ENCODE measurements around the gene DPP8. TPM values are rescaled to one million over a fixed set of nuclear protein-coding genes. Genes with fewer than 3 reads are reported as not detected.

Gene DPP8
- total RNA-seq, result 10 to 100 TPM; 22.2 to 58.3 (median 33.5) TPM

- Histone ChIP-seq H3K27ac (peak within 1 kb of the TSS; percentile 94), H3K36me3 (peaks cover 7% of the 10 kb centered on the region), H3K9me3 (no peaks in the 10 kb centered on the region), H3K4me1 (peaks cover 46% of the 10 kb centered on the region), H3K27me3 (no peaks in the 10 kb centered on the region), H3K4me3 (peak within 1 kb of the TSS; percentile 93)
- peak; percentile 61 to 89 for TF ChIP-seq CTCF (IDR thresholded peaks at IDR 0.05)
- TF ChIP-seq POLR2A (IDR thresholded peaks at IDR 0.05), result no peak
- TF ChIP-seq EP300 (IDR thresholded peaks at IDR 0.05), result no peak
- peak; percentile 46 to 92 (median 83) for TF ChIP-seq POLR2AphosphoS5 (IDR thresholded peaks at IDR 0.05)
- under 1% methylated on average over 42 of the region's 75 CpGs for WGBS
- peak; percentile 94 to 95 for DNase-seq (ENCODE audit: low spot score in 2 of 2)
Observed at GRCh38 chr15:65516997-65517865, at the start of gene DPP8. Gene DPP8, minus strand, starts transcription at chr15:65517689. Its CDS starts 5,136 bp downstream, at chr15:65512553.

- TF ChIP-seq CTCF (IDR thresholded peaks at IDR 0.05), result no peak
- TF ChIP-seq POLR2A (IDR thresholded peaks at IDR 0.05), result no peak
- no peak for TF ChIP-seq EP300 (IDR thresholded peaks at IDR 0.05)
- TF ChIP-seq POLR2AphosphoS5 (IDR thresholded peaks at IDR 0.05), result no peak
- H3K27ac ChIP-seq, result no peak overlapping the region
- no peaks in the 10 kb centered on the region for H3K27me3 ChIP-seq
- no peaks in the 10 kb centered on the region for H3K9me3 ChIP-seq
- DNase-seq (ENCODE audit: low spot score in 2 of 2), result no peak
- WGBS, result 85% methylated on average over 6 of the region's 6 CpGs
- peaks cover 64% of the 10 kb centered on the region for H3K36me3 ChIP-seq
- H3K4me1 ChIP-seq, result no peaks in the 10 kb centered on the region
- H3K4me3 ChIP-seq, result no peak overlapping the region
Observed at GRCh38 chr15:65561934-65562333, 44.4 kb upstream of the DPP8 start.

- no peaks in the 10 kb centered on the region for H3K27me3 ChIP-seq
- DNase-seq (ENCODE audit: low spot score in 2 of 2), result no peak
- H3K36me3 ChIP-seq, result peaks cover 68% of the 10 kb centered on the region
- no peak overlapping the region for H3K4me3 ChIP-seq
- H3K4me1 ChIP-seq, result no peaks in the 10 kb centered on the region
- TF ChIP-seq POLR2AphosphoS5 (IDR thresholded peaks at IDR 0.05) (no peak), POLR2A (IDR thresholded peaks at IDR 0.05) (no peak), EP300 (IDR thresholded peaks at IDR 0.05) (no peak), CTCF (IDR thresholded peaks at IDR 0.05) (no peak)
- no peaks in the 10 kb centered on the region for H3K9me3 ChIP-seq
- H3K27ac ChIP-seq, result no peak overlapping the region
Observed at GRCh38 chr15:65559941-65560340, 42.5 kb upstream of the DPP8 start.

- WGBS, result 91% methylated on average over 6 of the region's 6 CpGs
- no peaks in the 10 kb centered on the region for H3K9me3 ChIP-seq
- no peaks in the 10 kb centered on the region for H3K4me1 ChIP-seq
- H3K36me3 ChIP-seq, result peaks cover 64% of the 10 kb centered on the region
- H3K27me3 ChIP-seq, result no peaks in the 10 kb centered on the region
- H3K27ac ChIP-seq, result no peak overlapping the region
- no peak for DNase-seq (ENCODE audit: low spot score in 2 of 2)
- no peak for TF ChIP-seq POLR2AphosphoS5 (IDR thresholded peaks at IDR 0.05)
- no peak for TF ChIP-seq POLR2A (IDR thresholded peaks at IDR 0.05)
- TF ChIP-seq CTCF (IDR thresholded peaks at IDR 0.05), result no peak
- H3K4me3 ChIP-seq, result no peak overlapping the region
Observed at GRCh38 chr15:65558997-65559760, 41.7 kb upstream of the DPP8 start.

- peaks cover 57% of the 10 kb centered on the region for H3K36me3 ChIP-seq
- 92% methylated on average over 5 of the region's 5 CpGs for WGBS
- no peak overlapping the region for H3K27ac ChIP-seq
- H3K9me3 ChIP-seq, result no peaks in the 10 kb centered on the region
- DNase-seq (ENCODE audit: low spot score in 2 of 2), result no peak
- TF ChIP-seq POLR2A (IDR thresholded peaks at IDR 0.05) (no peak), POLR2AphosphoS5 (IDR thresholded peaks at IDR 0.05) (no peak), CTCF (IDR thresholded peaks at IDR 0.05) (no peak), EP300 (IDR thresholded peaks at IDR 0.05) (no peak)
- H3K27me3 ChIP-seq, result no peaks in the 10 kb centered on the region
- H3K4me3 ChIP-seq, result no peak overlapping the region
- H3K4me1 ChIP-seq, result no peaks in the 10 kb centered on the region
Observed at GRCh38 chr15:65558336-65558735, 40.8 kb upstream of the DPP8 start.

Measured in suprapubic skin (tissue), 4 donors.